Caco-2 (cell line): ENCODE measurements around the gene P2RX3. TPM values are rescaled to one million over a fixed set of nuclear protein-coding genes. Genes with fewer than 3 reads are reported as not detected.

Experiments used
- BruUV-seq: library from RNA; stranded (reverse); fragments of 400-500 nt; replicated peaks from 2 replicates; lab custom pipeline; 2021; lab: Mats Ljungman, UMichigan
- CTCF ChIA-PET: fragments of 300-600 bp; sonication (Branson Sonifier 250); formaldehyde crosslinking; loops from one replicate; lab custom pipeline; 2022; ENCODE audit warnings: antibody characterized with exemption; lab: Charles Lee
- POLR2A ChIA-PET: fragments of 300-600 bp; sonication (Branson Sonifier 250); formaldehyde crosslinking; loops from one replicate; lab custom pipeline; 2022; ENCODE audit warnings: antibody characterized with exemption; lab: Charles Lee
- DNase-seq, 2 experiments: peaks; one replicate each; pipeline versions ENCODE4 v3.0.0 to v3.0.0-alpha.2; 2020 to 2022
- H3K27me3 ChIP-seq: replicated peaks from 2 replicates; pipeline ENCODE4 v1.6.0; 2011; ENCODE audit warnings: low read length; ENCODE audit not compliant: control insufficient read depth, insufficient read depth
- H3K36me3 ChIP-seq: 2 replicates; pipeline ENCODE4 v1.5.1; 2011; ENCODE audit warnings: low read length; ENCODE audit not compliant: control insufficient read depth, insufficient read depth
- H3K4me1 ChIP-seq: fragments of 250-450 bp; sonication (Bioruptor Pico); 2 replicates; pipeline ENCODE4 v1.5.1; 2020; ENCODE audit warnings: mild to moderate bottlenecking
- H3K4me3 ChIP-seq: 2 replicates; pipeline ENCODE4 v1.5.1; 2011; ENCODE audit warnings: low read depth, mild to moderate bottlenecking, control low read depth, low read length
- H3K9me3 ChIP-seq: fragments of 250-450 bp; sonication (Bioruptor Pico); 2 replicates; pipeline ENCODE4 v1.5.1; 2020; ENCODE audit warnings: mild to moderate bottlenecking, moderate library complexity
- H3K27ac Mint-ChIP-seq: one replicate; pipeline ENCODE4 v1.8.0; 2022; ENCODE audit warnings: mixed read lengths; ENCODE audit not compliant: unreplicated experiment
- H3K27me3 Mint-ChIP-seq: one replicate; pipeline ENCODE4 v1.8.0; 2022; ENCODE audit warnings: mixed read lengths; ENCODE audit not compliant: insufficient read depth, unreplicated experiment
- H3K36me3 Mint-ChIP-seq: one replicate; pipeline ENCODE4 v1.8.0; 2022; ENCODE audit warnings: mild to moderate bottlenecking, mixed read lengths; ENCODE audit not compliant: insufficient read depth, unreplicated experiment
- H3K4me1 Mint-ChIP-seq: one replicate; pipeline ENCODE4 v1.8.0; 2022; ENCODE audit warnings: low read depth, mixed read lengths; ENCODE audit not compliant: unreplicated experiment
- H3K4me3 Mint-ChIP-seq: one replicate; pipeline ENCODE4 v1.8.0; 2022; ENCODE audit warnings: mild to moderate bottlenecking, moderate library complexity, mixed read lengths; ENCODE audit not compliant: unreplicated experiment
- H3K9me3 Mint-ChIP-seq: one replicate; pipeline ENCODE4 v1.8.0; 2022; ENCODE audit warnings: mixed read lengths; ENCODE audit not compliant: unreplicated experiment
- CTCF ChIP-seq, 2 experiments: fragments of 200-600 bp in 1 of 2; IDR thresholded peaks; 1 replicate in 1 of 2; 2 replicates in 1 of 2; pipeline versions ENCODE4 v1.5.1 to v1.8.0; 2011 to 2022; ENCODE audit warnings: antibody characterized with exemption in 1 of 2, control low read depth in 1 of 2, inconsistent platforms in 1 of 2, low read depth in 1 of 2, low read length in 1 of 2, mild to moderate bottlenecking in 1 of 2, moderate library complexity in 1 of 2; ENCODE audit not compliant: insufficient read depth in 1 of 2, severe bottlenecking in 1 of 2, unreplicated experiment in 1 of 2
- intact Hi-C: fragments of 100-400 bp; cut with micrococcal nuclease; formaldehyde crosslinking; loops from one replicate; pipeline ENCODE4 v1.10.0; 2022; ENCODE audit not compliant: unreplicated experiment
- total RNA-seq: library from RNA; stranded (reverse); gene quantifications from 2 replicates; pipeline ENCODE4 v1.2.3, GENCODE V29; 2022

Gene P2RX3
- total RNA-seq, 1 experiment from 2014 or later, result not detected

DNA sequence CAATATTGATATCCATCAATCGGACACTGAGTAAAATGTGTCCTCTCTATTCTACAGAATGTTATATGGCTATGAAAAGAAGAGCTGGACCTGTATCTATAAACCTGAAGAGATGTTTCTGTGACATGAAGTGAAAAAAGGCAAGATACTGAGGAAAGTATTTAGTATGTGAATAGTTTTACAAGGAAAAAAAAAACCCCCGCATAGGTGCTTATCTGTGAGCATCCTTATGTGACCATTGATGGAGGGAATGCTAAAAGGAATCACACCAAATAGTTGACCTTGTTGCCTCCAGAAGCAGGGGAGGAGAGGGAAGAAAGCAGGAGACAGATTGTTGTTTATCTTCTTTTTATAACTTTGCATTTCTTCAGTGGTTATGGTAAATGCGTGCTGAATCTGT is 53.0 kb downstream of the P2RX3 start:
- H3K4me3 ChIP-seq, result no peak overlapping the region
- H3K4me1 ChIP-seq, result no peaks in the 10 kb centered on the region
- H3K27ac Mint-ChIP-seq, result no peak overlapping the region
- no peaks in the 10 kb centered on the region for H3K36me3 Mint-ChIP-seq
- H3K27me3 Mint-ChIP-seq, result peaks cover 24% of the 10 kb centered on the region
- H3K27me3 ChIP-seq, result no peaks in the 10 kb centered on the region
- no TSS peak for BruUV-seq
- no peaks in the 10 kb centered on the region for H3K4me1 Mint-ChIP-seq
- no peak for TF ChIP-seq CTCF (IDR thresholded peaks at IDR 0.05; ENCODE audit: insufficient read depth in 1 of 2, low read depth in 1 of 2, low read length in 1 of 2, severe bottlenecking in 1 of 2, unreplicated experiment in 1 of 2)
- ChIA-PET POLR2A (no interaction called here), CTCF (interaction anchor here (0.6 kb wide), 1 partner anchor 46 kb away, joined by 4 read pairs; no protein-coding TSS in a partner anchor)
- no peak for DNase-seq
- intact Hi-C loops, result no loop called here
- no peaks in the 10 kb centered on the region for H3K36me3 ChIP-seq
- no peaks in the 10 kb centered on the region for H3K9me3 Mint-ChIP-seq
- no peak overlapping the region for H3K4me3 Mint-ChIP-seq
- H3K9me3 ChIP-seq, result no peaks in the 10 kb centered on the region

- Mint-ChIP-seq H3K4me1 (no peaks in the 10 kb centered on the region), H3K27ac (no peak overlapping the region), H3K4me3 (no peak overlapping the region), H3K36me3 (no peaks in the 10 kb centered on the region), H3K9me3 (no peaks in the 10 kb centered on the region), H3K27me3 (peaks cover 22% of the 10 kb centered on the region)
- TF ChIP-seq CTCF (IDR thresholded peaks at IDR 0.05; ENCODE audit: insufficient read depth in 1 of 2, low read depth in 1 of 2, low read length in 1 of 2, severe bottlenecking in 1 of 2, unreplicated experiment in 1 of 2), result no peak
- no TSS peak for BruUV-seq
- intact Hi-C loops, result no loop called here
- ChIA-PET CTCF (interaction anchor here (0.6 kb wide), 1 partner anchor 46 kb away, joined by 4 read pairs; no protein-coding TSS in a partner anchor), POLR2A (no interaction called here)
- H3K9me3 ChIP-seq, result no peaks in the 10 kb centered on the region
- DNase-seq, result no peak
- H3K4me3 ChIP-seq, result no peak overlapping the region
- no peaks in the 10 kb centered on the region for H3K4me1 ChIP-seq
- no peaks in the 10 kb centered on the region for H3K36me3 ChIP-seq
- no peaks in the 10 kb centered on the region for H3K27me3 ChIP-seq
Measured at GRCh38 chr11:57391539-57391938, 53.4 kb downstream of the P2RX3 start.

DNA sequence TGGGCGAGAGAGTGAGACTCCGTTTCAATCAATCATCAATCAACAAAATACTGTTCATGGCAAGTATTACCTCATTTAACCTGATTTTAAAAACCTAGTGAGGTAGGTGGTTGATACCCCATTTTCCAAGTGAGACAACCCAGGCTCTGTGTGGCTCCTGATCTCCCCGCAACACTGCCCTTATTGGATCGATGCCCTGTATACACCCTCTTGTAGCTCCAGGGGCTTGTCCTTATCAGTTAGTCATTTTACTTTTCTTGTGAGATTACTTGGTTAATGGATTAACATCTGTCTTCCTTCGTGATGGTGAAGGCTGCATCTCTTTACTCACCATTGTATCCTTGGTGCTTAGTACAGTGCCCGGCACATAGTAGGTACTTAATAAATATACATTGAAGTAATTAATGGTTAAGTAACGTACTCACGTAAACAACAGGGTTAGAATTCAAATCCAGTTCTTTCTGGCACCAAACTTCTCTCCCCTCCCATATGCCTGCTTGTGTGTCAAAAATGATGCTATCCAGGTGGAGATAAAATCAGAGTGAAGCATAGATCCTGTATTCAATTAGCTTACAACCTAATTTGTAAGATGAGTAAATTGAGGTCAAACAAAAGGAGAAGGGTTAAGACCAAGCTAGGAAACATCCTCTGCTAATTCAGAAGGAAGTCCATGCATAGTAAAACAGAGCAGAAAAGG is 54.1 kb downstream of the P2RX3 start:
- CTCF ChIA-PET, result interaction anchor here (0.6 kb wide), 1 partner anchor 12 kb away, joined by 5 read pairs; no protein-coding TSS in a partner anchor
- BruUV-seq, result no TSS peak

More for the DNA sequence above, 54.1 kb downstream of the P2RX3 start:
- Histone ChIP-seq H3K4me3 (no peak overlapping the region), H3K4me1 (no peaks in the 10 kb centered on the region), H3K9me3 (no peaks in the 10 kb centered on the region), H3K27me3 (no peaks in the 10 kb centered on the region), H3K36me3 (no peaks in the 10 kb centered on the region)
- no peak for DNase-seq
- Mint-ChIP-seq H3K27ac (no peak overlapping the region), H3K27me3 (peaks cover 22% of the 10 kb centered on the region), H3K4me3 (no peak overlapping the region), H3K9me3 (no peaks in the 10 kb centered on the region), H3K4me1 (no peaks in the 10 kb centered on the region), H3K36me3 (no peaks in the 10 kb centered on the region)
- TF ChIP-seq CTCF (IDR thresholded peaks at IDR 0.05; ENCODE audit: insufficient read depth in 1 of 2, low read depth in 1 of 2, low read length in 1 of 2, severe bottlenecking in 1 of 2, unreplicated experiment in 1 of 2), result no peak
- POLR2A ChIA-PET, result no interaction called here
- intact Hi-C loops, result no loop called here
